ENCODE measurements around the gene JPT1.
"Not testable (repeated sequence)": the region's sequence is repeated elsewhere in the genome, so short reads cannot be mapped to it uniquely, and the experiment has no call there.

The JPT1 gene

GRCh38 chr17:75155191-75155601 is 884 bp upstream of the JPT1 start:
- no peak for FAIRE-seq

- no peak for FAIRE-seq
Observed at GRCh38 chr17:75153780-75154194, 525 bp downstream of the JPT1 start.

- no peak for FAIRE-seq
Observed at GRCh38 chr17:75152922-75153779, 1.2 kb downstream of the JPT1 start.

GRCh38 chr17:75152523-75152921 is 1.8 kb downstream of the JPT1 start:
- FAIRE-seq, result no peak

- FAIRE-seq, result no peak
Observed at GRCh38 chr17:75151930-75152329, 2.4 kb downstream of the JPT1 start.

- FAIRE-seq, result no peak
Observed at GRCh38 chr17:75147878-75148546, 6.3 kb downstream of the JPT1 start.

GRCh38 chr17:75146592-75146991 is 7.7 kb downstream of the JPT1 start:
- no peak for FAIRE-seq

GRCh38 chr17:75144816-75145512 is 9.3 kb downstream of the JPT1 start:
- no peak for FAIRE-seq

- no peak for FAIRE-seq
Observed at GRCh38 chr17:75142236-75142971, 11.9 kb downstream of the JPT1 start.

GRCh38 chr17:75138519-75138918 is 15.8 kb downstream of the JPT1 start:
- FAIRE-seq, result no peak

GRCh38 chr17:75137762-75138161 is 16.6 kb downstream of the JPT1 start:
- not testable (repeated sequence) for FAIRE-seq

GRCh38 chr17:75135946-75136345 is 18.4 kb downstream of the JPT1 start:
- FAIRE-seq, result no peak

- no peak for FAIRE-seq
Observed at GRCh38 chr17:75135452-75135851, 18.9 kb downstream of the JPT1 start.

GRCh38 chr17:75133607-75134347 is 20.5 kb downstream of the JPT1 start:
- not testable (repeated sequence) for FAIRE-seq

- FAIRE-seq, result no peak
Observed at GRCh38 chr17:75133001-75133400, 21.3 kb downstream of the JPT1 start.

GRCh38 chr17:75132018-75133000 is 22.0 kb downstream of the JPT1 start:
- not testable (repeated sequence) for FAIRE-seq

- no peak for FAIRE-seq
Observed at GRCh38 chr17:75131278-75132017, 22.9 kb downstream of the JPT1 start, which contains the start of gene NT5C. Gene NT5C (minus strand): TSS chr17:75131742. CDS start chr17:75131707, 35 bp downstream.

GRCh38 chr17:75130632-75131277 is 23.6 kb downstream of the JPT1 start:
- no peak for FAIRE-seq

- no peak for FAIRE-seq
Observed at GRCh38 chr17:75130059-75130631, 24.2 kb downstream of the JPT1 start.

Data from endometrium (tissue), 2 donors.